SK-N-MC (cell line): ENCODE results near the gene AGBL1.

Source experiments
- DNase-seq: peaks from one replicate; pipeline ENCODE4 v3.0.0-alpha.2; 2011; ENCODE audit warnings: low read depth, low spot score
- H3K27ac ChIP-seq: fragments of 200-600 bp; sonication (generic); 2 replicates; pipeline ENCODE4 v1.5.1; 2016; ENCODE audit warnings: mixed run types
- H3K36me3 ChIP-seq: fragments of 200-600 bp; sonication (generic); 2 replicates; pipeline ENCODE4 v1.6.1; 2017; ENCODE audit warnings: antibody characterized with exemption, low read length, mixed read lengths; ENCODE audit not compliant: insufficient read depth
- H3K4me3 ChIP-seq: fragments of 200-600 bp; sonication (generic); 2 replicates; pipeline ENCODE4 v1.5.1; 2016
- H3K9ac ChIP-seq: fragments of 200-600 bp; sonication (generic); 2 replicates; pipeline ENCODE4 v1.8.0; 2017; ENCODE audit warnings: mixed run types, mixed read lengths; ENCODE audit not compliant: insufficient read length
- H3K9me3 ChIP-seq: fragments of 200-600 bp; sonication (generic); 2 replicates; pipeline ENCODE4 v1.6.1; 2017; ENCODE audit warnings: low read depth, mild to moderate bottlenecking, antibody characterized with exemption, low read length, moderate library complexity, mixed read lengths
- EZH2 ChIP-seq: fragments of 200-600 bp; sonication (generic); IDR thresholded peaks from one replicate; pipeline ENCODE4 v1.6.1; 2017; ENCODE audit warnings: antibody characterized with exemption
- FOXP2 ChIP-seq: optimal IDR thresholded peaks from 2 replicates; pipeline ENCODE3; 2011; ENCODE audit warnings: mild to moderate bottlenecking, moderate library complexity; ENCODE audit not compliant: insufficient read depth; ENCODE audit errors: extremely low read length, control extremely low read depth
- POLR2AphosphoS5 ChIP-seq: IDR thresholded peaks from 2 replicates; pipeline ENCODE4 v1.6.1; 2012; ENCODE audit warnings: mild to moderate bottlenecking, low read depth, low read length, borderline replicate concordance

The AGBL1 gene

GRCh38 chr15:86911022-86911421 is 831.4 kb downstream of the AGBL1 start:
- TF ChIP-seq FOXP2 = no peak
- no peak overlapping the region for H3K9ac ChIP-seq
- DNase-seq = no peak
- no peak overlapping the region for H3K27ac ChIP-seq
- no peaks in the 10 kb centered on the region for H3K9me3 ChIP-seq
- no peaks in the 10 kb centered on the region for H3K36me3 ChIP-seq
- H3K4me3 ChIP-seq = no peak overlapping the region

GRCh38 chr15:86912661-86913060 is 833.0 kb downstream of the AGBL1 start:
- Histone ChIP-seq H3K4me3 (no peak overlapping the region), H3K9ac (no peak overlapping the region), H3K27ac (no peak overlapping the region), H3K9me3 (no peaks in the 10 kb centered on the region), H3K36me3 (no peaks in the 10 kb centered on the region)
- no peak for DNase-seq
- no peak for TF ChIP-seq FOXP2
- no peak for TF ChIP-seq EZH2
- TF ChIP-seq POLR2AphosphoS5 = no peak

- no peak for TF ChIP-seq EZH2
- TF ChIP-seq FOXP2 = no peak
- no peak for TF ChIP-seq POLR2AphosphoS5
- Histone ChIP-seq H3K9me3 (no peaks in the 10 kb centered on the region), H3K27ac (no peak overlapping the region), H3K36me3 (no peaks in the 10 kb centered on the region), H3K9ac (no peak overlapping the region), H3K4me3 (no peak overlapping the region)
- DNase-seq = no peak
These were observed 836.2 kb downstream of the AGBL1 start for GRCh38 chr15:86915811-86916331.

GRCh38 chr15:86916671-86917360 is 837.1 kb downstream of the AGBL1 start:
- Histone ChIP-seq H3K9ac (no peak overlapping the region), H3K9me3 (no peaks in the 10 kb centered on the region), H3K27ac (no peak overlapping the region), H3K36me3 (no peaks in the 10 kb centered on the region), H3K4me3 (no peak overlapping the region)
- no peak for DNase-seq
- TF ChIP-seq FOXP2 (no peak), POLR2AphosphoS5 (no peak), EZH2 (no peak)

GRCh38 chr15:86917361-86917671 is 837.6 kb downstream of the AGBL1 start:
- DNase-seq = no peak
- no peaks in the 10 kb centered on the region for H3K9me3 ChIP-seq
- no peak overlapping the region for H3K27ac ChIP-seq
- H3K36me3 ChIP-seq = no peaks in the 10 kb centered on the region
- H3K4me3 ChIP-seq = no peak overlapping the region
- TF ChIP-seq POLR2AphosphoS5 (no peak), EZH2 (no peak), FOXP2 (no peak)
- H3K9ac ChIP-seq = no peak overlapping the region

- no peak overlapping the region for H3K4me3 ChIP-seq
- no peak overlapping the region for H3K9ac ChIP-seq
- no peak for DNase-seq
- TF ChIP-seq POLR2AphosphoS5 (no peak), EZH2 (no peak), FOXP2 (no peak)
- H3K27ac ChIP-seq = no peak overlapping the region
- H3K9me3 ChIP-seq = no peaks in the 10 kb centered on the region
- no peaks in the 10 kb centered on the region for H3K36me3 ChIP-seq
These were observed 839.9 kb downstream of the AGBL1 start for GRCh38 chr15:86919581-86919980.

- H3K27ac ChIP-seq = no peak overlapping the region
- DNase-seq = no peak
- H3K9ac ChIP-seq = no peak overlapping the region
- no peaks in the 10 kb centered on the region for H3K36me3 ChIP-seq
- no peak overlapping the region for H3K4me3 ChIP-seq
- no peaks in the 10 kb centered on the region for H3K9me3 ChIP-seq
- TF ChIP-seq EZH2 (no peak), FOXP2 (no peak), POLR2AphosphoS5 (no peak)
These were observed 849.8 kb downstream of the AGBL1 start for GRCh38 chr15:86929461-86929860.

- Histone ChIP-seq H3K36me3 (no peaks in the 10 kb centered on the region), H3K9ac (no peak overlapping the region), H3K4me3 (no peak overlapping the region), H3K27ac (no peak overlapping the region), H3K9me3 (no peaks in the 10 kb centered on the region)
- TF ChIP-seq EZH2 (no peak), POLR2AphosphoS5 (no peak), FOXP2 (no peak)
- no peak for DNase-seq
These were observed 852.8 kb downstream of the AGBL1 start for GRCh38 chr15:86932456-86932855.

GRCh38 chr15:86935841-86936240 is 856.2 kb downstream of the AGBL1 start:
- Histone ChIP-seq H3K36me3 (no peaks in the 10 kb centered on the region), H3K9ac (no peak overlapping the region), H3K9me3 (no peaks in the 10 kb centered on the region), H3K4me3 (no peak overlapping the region), H3K27ac (no peak overlapping the region)
- no peak for DNase-seq
- TF ChIP-seq FOXP2 = no peak
- no peak for TF ChIP-seq POLR2AphosphoS5
- no peak for TF ChIP-seq EZH2

- H3K9me3 ChIP-seq = no peaks in the 10 kb centered on the region
- TF ChIP-seq EZH2 = no peak
- TF ChIP-seq FOXP2 = no peak
- no peak for TF ChIP-seq POLR2AphosphoS5
- H3K4me3 ChIP-seq = no peak overlapping the region
- no peak for DNase-seq
- no peaks in the 10 kb centered on the region for H3K36me3 ChIP-seq
- no peak overlapping the region for H3K27ac ChIP-seq
- H3K9ac ChIP-seq = no peak overlapping the region
These were observed 862.6 kb downstream of the AGBL1 start for GRCh38 chr15:86942285-86942684.
